ENCODE results near the gene P2RY11.

The P2RY11 gene

DNA sequence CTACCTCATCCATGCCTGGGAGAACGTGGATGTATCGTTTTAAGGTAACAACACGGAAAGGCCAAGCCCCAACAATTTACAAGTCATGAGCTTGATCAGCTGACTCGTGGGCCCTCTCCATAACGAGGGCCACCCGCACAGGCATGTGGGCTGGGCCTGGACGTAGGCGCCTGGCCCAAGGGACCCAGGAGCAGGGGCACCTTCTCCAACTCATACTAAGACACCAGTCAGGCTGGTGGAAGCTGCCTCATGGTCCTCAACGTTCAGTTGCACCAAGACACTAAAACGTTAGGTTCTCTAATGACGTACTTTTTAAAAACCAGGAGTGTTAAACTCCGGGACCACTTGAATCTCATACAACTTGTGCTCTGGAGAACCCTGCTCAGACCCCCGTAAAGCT lies 30.0 kb downstream of the P2RY11 start:
- DNase-seq (ENCODE audit: low spot score), result no peak

DNA sequence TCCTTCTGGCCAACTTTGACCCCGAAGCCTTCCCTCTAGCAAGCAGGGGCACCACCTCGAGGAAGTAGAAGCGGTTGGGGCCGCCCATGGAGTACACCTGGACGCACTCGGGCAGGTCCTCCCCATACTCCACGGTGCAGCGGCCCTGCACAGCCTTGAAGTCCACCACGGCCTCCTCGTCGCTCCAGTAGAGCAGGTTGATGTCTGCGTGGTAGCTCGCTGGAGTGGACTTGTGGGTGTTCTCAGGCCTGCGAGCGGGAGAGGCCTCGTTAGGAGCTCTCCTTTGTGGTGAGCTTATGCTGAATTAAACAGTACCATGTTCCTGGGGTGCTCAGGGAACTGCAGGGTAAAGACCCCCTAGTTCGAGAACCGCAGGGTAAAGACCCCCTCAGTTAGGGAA lies 30.5 kb downstream of the P2RY11 start:
- no peak for DNase-seq (ENCODE audit: low spot score)

DNA sequence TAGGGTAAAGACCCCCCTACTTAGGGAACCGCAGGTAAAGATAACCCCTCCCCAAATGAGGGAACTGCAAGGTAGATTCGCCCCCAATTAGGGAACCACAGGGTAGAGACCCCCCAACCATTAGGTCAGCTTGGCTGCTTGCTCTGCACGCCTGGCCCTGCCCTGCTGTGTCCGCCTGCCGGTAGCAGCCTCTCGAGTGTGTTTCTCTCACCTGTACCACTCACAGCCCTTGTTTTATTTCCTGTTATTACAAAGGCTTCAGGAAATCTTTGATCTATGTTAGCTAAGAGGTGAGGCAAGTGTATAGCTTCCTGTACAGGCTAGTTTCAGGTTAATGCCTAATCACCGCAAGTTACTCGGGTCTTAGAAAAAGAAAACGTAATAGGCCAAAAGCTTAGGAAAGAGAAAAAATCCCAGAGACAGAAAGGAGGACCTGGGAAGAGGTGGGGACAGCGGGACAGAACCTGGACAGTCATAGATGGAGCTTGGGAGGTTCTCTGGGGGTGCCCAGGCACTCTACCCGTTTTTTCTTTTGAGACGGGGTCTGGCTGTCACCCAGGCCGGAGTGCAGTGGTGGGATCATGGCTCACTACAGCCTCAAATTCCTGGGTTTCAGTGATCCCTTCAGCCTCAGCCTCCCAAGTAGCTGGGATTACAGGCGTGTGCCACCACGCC lies 31.3 kb downstream of the P2RY11 start:
- DNase-seq (ENCODE audit: low spot score), result no peak

DNA sequence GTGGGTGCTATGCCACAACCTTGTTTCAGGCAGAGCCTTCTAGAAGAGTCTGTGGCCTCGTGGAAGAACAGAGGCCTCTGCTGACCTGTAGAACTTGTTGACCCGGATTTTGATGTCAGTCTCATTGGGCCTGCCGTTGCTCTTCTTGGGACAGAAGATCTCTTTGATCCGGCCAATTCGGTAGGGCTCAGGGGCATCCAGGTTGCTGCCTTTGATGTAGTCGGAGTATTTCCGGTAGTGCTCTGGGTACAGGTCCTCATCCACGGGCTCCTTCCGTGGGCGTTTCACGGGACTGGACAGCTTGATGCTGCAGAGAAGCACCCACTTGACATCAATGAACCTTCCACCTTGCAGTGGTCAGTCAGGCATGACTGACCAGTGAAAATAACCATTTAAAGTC lies 32.2 kb downstream of the P2RY11 start:
- DNase-seq (ENCODE audit: low spot score), result no peak

DNA sequence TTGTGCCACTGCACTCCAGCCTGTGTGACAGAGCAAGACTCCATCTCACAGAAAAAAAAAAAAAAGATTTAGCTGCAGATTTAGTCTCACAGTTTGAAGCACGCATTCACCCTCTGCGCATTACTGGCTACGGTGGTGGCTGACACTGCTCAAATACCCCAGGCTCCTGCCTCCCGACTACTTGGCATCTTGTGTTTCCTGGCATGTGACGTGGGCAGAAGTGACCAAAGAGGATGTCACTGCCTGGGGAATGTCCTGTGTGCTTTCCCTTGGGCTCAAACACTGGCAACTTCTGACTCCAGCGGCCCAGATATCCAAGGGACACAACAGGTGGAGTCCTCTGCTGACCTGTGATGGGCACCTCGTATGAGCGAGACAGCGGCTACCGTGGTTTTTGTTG lies 32.9 kb downstream of the P2RY11 start:
- no peak for DNase-seq (ENCODE audit: low spot score)

DNA sequence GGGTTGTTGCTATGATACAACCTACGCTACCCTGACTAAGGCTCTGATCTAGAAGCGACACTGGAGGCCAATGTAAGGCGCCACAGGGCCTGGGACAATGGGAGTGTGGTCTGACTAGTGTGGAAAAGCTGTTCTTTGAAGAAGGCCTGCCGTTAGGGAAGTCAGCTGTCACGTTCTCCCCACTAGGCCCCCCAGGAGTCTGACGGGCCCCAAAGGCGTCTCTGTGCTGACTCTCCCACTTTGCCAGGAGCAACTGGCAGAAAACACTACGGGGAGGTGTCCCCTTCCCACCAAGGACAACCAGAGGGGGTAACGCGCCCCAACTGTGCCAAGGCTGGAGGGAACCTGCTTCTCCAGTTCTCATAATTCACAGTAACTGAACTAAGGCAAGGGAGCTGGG lies 33.5 kb downstream of the P2RY11 start:
- DNase-seq (ENCODE audit: low spot score), result no peak

DNA sequence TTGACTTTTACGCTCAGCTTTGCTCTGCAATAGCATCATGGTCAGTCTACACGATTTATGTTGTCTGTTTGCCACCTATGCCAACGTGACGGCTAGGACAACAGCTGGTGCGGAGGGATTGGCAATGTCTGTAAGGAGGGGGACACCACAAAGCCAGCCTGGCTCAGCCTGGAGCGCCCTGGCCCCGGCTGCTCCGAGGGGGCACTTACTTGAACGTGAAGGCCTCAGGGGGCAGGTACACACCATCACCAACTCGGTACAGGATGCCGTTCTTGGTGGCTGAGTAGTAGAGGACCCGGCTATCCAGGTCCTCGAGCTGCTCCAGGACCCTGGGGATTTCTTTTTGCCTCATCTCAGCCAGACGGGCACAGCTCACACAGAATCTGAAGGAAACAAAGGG lies 34.6 kb downstream of the P2RY11 start:
- no peak for DNase-seq (ENCODE audit: low spot score)

DNA sequence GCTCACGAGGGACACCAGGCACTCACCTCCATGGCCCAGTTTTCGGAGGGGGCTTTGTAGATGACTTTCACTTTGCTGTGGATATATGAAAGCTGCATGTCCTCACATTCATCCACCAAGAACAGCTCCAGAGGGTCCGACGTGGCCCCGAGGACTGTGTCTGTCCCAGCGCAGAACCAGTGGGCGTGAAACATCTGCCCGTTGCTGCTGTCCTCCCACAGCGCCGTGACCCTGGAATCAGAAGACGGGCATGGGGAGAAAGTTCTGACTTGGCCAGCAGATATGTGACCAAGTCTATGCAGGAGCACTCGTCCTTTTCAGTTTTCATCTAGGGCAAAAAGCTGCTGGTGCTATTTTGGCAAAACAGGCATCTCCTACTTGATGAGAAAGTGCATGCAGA lies 37.9 kb downstream of the P2RY11 start:
- no peak for DNase-seq (ENCODE audit: low spot score)

DNA sequence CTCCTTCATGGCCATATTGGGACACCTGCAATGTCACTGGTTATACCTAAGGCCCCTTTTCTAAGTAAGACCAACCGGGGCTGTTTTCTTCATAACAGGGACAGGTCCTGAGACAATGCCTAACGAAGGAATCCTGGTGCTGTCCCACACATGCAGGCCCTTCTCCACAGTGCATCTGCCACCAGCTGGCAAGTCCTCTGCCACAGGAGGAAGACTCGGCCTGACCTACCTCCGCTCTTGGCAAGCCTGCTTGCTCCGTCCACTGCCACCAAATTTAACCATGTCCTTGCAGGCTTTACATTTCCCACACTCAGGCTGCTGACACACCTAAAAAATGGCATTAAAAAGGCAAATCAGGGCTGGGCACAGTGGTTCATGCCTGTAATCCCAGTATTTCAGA lies 40.0 kb downstream of the P2RY11 start:
- no peak for DNase-seq (ENCODE audit: low spot score)

DNA sequence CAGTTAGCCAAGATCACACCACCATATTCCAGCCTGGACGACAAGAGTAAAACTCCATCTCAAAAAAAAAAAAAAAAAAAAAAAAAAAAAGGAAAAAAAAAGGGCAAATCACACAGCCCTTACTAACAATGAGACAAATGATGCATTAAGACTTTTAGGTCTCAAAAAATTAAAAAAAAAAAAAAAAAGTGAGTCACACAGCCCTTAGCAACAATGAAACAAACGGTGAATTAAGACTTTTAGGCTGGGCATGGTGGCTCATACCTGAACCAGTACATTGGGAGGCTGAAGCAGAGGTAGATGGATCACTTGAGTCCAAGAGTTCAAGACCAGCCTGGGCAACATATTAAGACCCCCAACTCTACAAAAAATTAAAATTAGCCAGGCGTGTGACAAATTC lies 40.6 kb downstream of the P2RY11 start:
- DNase-seq (ENCODE audit: low spot score), result no peak

DNA sequence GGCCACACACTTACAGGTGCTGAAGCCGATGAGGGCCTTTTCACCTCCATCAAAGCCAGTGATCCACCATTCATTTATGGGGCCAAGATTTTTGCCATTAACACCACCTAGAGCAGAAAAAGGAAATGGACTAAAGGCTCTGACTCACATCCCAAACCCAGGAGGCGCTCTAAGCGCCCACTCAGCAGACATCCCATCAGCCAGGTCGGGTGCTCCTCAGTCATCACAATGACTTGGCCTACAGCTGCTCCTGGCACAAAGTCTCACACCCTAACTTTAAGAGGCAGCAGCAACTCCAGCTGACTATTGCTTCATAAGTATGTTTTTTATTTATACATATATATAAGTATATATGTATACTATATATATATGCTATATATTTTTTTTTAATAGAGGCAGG lies 44.3 kb downstream of the P2RY11 start:
- DNase-seq (ENCODE audit: low spot score), result no peak

DNA sequence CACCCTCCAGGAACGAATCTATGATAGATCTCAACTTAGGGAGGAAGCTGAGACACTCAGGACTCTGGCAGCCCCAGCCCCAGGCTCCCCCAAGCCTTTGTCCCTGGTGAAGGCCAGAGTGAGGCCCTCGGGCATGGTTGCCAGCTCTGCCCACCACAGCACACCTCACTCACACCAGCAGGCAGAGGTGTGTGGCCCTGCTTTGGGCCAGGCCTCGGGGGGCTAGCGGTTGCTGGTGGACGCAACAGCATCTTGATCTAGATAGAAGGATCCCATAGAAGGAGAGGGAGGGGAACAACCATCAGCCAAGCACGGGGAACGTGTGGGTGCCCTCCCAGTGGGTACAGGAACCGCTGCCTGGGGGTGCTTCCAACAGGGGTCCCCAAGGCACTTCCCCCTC lies 46.6 kb downstream of the P2RY11 start:
- DNase-seq (ENCODE audit: low spot score), result no peak

DNA sequence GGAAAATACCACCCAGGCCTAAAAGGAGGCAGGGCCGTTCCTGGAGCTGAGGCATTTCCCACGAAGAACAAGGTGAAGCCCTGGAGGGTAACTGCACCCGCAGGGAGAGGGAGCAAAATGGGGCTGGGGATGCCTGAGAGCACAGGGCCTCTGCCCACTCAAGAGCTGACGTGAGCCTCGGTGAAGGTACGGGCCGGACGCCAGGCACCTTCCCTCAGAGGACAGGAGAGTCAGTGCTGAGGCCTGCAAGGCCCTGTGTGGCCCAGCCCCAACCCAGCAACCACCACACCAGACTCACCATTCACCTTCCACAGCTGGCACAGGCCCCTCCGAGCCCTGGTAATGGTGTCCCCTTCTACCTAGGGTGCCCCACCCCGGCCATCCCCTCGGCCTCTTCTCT lies 47.0 kb downstream of the P2RY11 start:
- DNase-seq (ENCODE audit: low spot score), result no peak

DNA sequence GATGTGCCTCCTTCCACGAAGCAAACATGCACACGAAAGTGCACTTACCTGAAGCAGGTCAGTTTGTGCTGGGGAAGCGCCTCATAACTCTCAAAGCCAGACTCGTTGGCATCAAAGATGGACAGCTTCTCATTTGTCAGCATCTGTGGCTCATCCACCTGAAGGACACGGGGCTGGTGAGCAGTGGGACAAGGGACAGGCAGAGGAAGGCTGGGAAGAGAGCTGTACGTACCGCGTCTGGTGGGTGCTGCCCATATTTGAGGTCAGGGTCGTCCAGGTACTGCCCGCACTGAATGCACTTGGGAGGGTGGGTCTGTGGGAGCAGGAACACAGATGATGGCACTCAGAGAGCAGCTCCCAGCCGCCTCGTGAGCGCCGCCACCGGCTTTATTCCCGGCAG lies 48.1 kb downstream of the P2RY11 start:
- DNase-seq (ENCODE audit: low spot score), result no peak

DNA sequence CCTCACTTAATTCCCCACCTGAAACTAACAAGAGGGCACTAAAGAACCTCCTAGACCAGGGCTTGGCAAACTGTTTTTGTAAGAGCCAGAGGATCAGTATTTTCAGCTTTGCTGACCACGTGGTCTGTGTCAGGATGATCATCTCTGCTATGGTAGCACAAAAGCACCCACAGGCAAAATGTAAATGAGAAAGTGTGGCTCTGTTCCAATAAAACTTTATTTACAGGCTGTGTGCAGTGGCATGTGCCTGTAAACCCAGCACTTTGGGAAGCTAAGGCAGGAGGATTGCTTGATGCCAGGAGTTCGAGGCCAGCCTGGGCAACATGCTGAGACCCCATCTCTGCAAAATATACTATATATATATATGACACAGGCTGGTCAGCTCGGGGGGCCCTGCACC lies 52.0 kb downstream of the P2RY11 start:
- DNase-seq (ENCODE audit: low spot score), result no peak

All from HuH-7.5 (cell line).